GM23338 (cell line): ENCODE data around the gene MIDN.

Experiments
- CTCF ChIP-seq, 2 experiments: fragments of 200-600 bp in 1 of 2; sonication (generic) in 1 of 2; conservative IDR thresholded peaks; 2 replicates each; pipeline versions ENCODE4 v1.5.1 to v1.6.1; 2016 to 2017; ENCODE audit warnings: antibody characterized with exemption in 2 of 2, low read depth in 2 of 2, mild to moderate bottlenecking in 2 of 2, moderate library complexity in 1 of 2
- EZH2 ChIP-seq: fragments of 200-600 bp; sonication (generic); IDR thresholded peaks from one replicate; pipeline ENCODE4 v1.8.0; 2017; ENCODE audit warnings: antibody characterized with exemption, mild to moderate bottlenecking, low read depth; ENCODE audit not compliant: unreplicated experiment
- EZH2phosphoT487 ChIP-seq: fragments of 200-600 bp; sonication (generic); IDR thresholded peaks from one replicate; pipeline ENCODE4 v1.8.1; 2018; ENCODE audit warnings: antibody characterized with exemption; ENCODE audit not compliant: unreplicated experiment

GRCh38 chr19:1275260-1275975, 27.0 kb downstream of the MIDN start, which contains the start of gene FAM174C:
- TF ChIP-seq CTCF (conservative IDR thresholded peaks at IDR 0.05; ENCODE audit: low read depth in 2 of 2) (no peak), EZH2phosphoT487 (no peak), EZH2 (no peak)
